Measurements from ENCODE around the gene FMNL1. TPM values are rescaled to one million over a fixed set of nuclear protein-coding genes. Genes with fewer than 3 reads are reported as not detected.

The FMNL1 gene
- total RNA-seq, 2 experiments from 2014 or later, result 228 to 242 TPM

- CTCF ChIA-PET, result interaction anchor here (0.7 to 5.0 kb wide), 27 partner anchors 10 to 142 kb away, joined by 3 to 116 read pairs (median 6); partner anchors contain the start of genes ACBD4 and MAP3K14
- no peak overlapping the region for H3K4me3 Mint-ChIP-seq
- H3K27ac Mint-ChIP-seq, result no peak overlapping the region
- H3K9me3 Mint-ChIP-seq, result no peaks in the 10 kb centered on the region
- intact Hi-C loops (cut with micrococcal nuclease), result loop anchor here (1.0 kb wide), 2 partner anchors 36 to 107 kb away; no protein-coding TSS in a partner anchor
- no peak for DNase-seq
- H3K36me3 Mint-ChIP-seq (ENCODE audit: low read depth), result peaks cover 22% of the 10 kb centered on the region
- peaks cover 11% of the 10 kb centered on the region for H3K4me1 Mint-ChIP-seq (ENCODE audit: low read depth)
- H3K27me3 Mint-ChIP-seq (ENCODE audit: low read depth), result no peaks in the 10 kb centered on the region
Observed at GRCh38 chr17:45277992-45278391, 56.3 kb downstream of the FMNL1 start.

DNA sequence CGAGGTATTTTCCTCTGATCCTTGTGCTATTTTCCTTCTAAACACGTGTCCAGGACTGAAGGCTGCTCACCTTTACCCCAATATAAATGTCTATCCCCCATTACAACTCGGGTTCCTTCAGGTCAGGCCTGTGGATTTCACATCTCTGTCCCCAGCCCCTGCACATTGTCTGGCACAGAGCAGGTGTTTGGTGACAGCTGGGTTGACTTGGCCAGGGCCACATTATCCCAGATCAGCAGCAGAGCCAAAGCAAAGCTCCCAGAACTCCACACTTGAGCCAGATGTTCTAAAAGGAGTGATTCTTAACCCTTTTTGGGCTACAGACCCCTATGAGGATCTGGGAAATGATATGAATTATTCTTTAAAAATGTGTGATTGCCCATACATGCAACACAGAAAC is 58.2 kb downstream of the FMNL1 start:
- Mint-ChIP-seq H3K4me1 (ENCODE audit: low read depth) (peaks cover 14% of the 10 kb centered on the region), H3K4me3 (no peak overlapping the region), H3K27me3 (ENCODE audit: low read depth) (no peaks in the 10 kb centered on the region), H3K9me3 (no peaks in the 10 kb centered on the region), H3K27ac (no peak overlapping the region), H3K36me3 (ENCODE audit: low read depth) (peaks cover 31% of the 10 kb centered on the region)
- intact Hi-C loops (cut with micrococcal nuclease), result no loop called here
- DNase-seq, result no peak
- CTCF ChIA-PET, result interaction anchor here (0.6 to 5.0 kb wide), 2 partner anchors 90 to 108 kb away, joined by 4 to 116 read pairs; no protein-coding TSS in a partner anchor

- Mint-ChIP-seq H3K4me3 (no peak overlapping the region), H3K36me3 (ENCODE audit: low read depth) (peaks cover 45% of the 10 kb centered on the region), H3K9me3 (no peaks in the 10 kb centered on the region), H3K4me1 (ENCODE audit: low read depth) (peaks cover 6% of the 10 kb centered on the region), H3K27ac (peak overlapping the region; percentile 30), H3K27me3 (ENCODE audit: low read depth) (no peaks in the 10 kb centered on the region)
- no peak for DNase-seq
- intact Hi-C loops (cut with micrococcal nuclease), result no loop called here
- CTCF ChIA-PET, result interaction anchor here (0.6 to 2.4 kb wide), 6 partner anchors 25 to 811 kb away, joined by 3 to 12 read pairs (median 4); no protein-coding TSS in a partner anchor
Observed at GRCh38 chr17:45282683-45283644, 61.3 kb downstream of the FMNL1 start.

GRCh38 chr17:45283711-45284110 is 62.0 kb downstream of the FMNL1 start:
- DNase-seq, result no peak
- Mint-ChIP-seq H3K36me3 (ENCODE audit: low read depth) (peaks cover 45% of the 10 kb centered on the region), H3K4me1 (ENCODE audit: low read depth) (peaks cover 5% of the 10 kb centered on the region), H3K4me3 (no peak overlapping the region), H3K9me3 (no peaks in the 10 kb centered on the region), H3K27ac (peak overlapping the region; percentile 90), H3K27me3 (ENCODE audit: low read depth) (no peaks in the 10 kb centered on the region)
- CTCF ChIA-PET, result interaction anchor here (0.5 to 2.4 kb wide), 4 partner anchors 28 to 131 kb away, joined by 3 to 12 read pairs (median 6); no protein-coding TSS in a partner anchor
- intact Hi-C loops (cut with micrococcal nuclease), result loop anchor here (2.0 kb wide), 1 partner anchor 33 kb away; the partner anchor contains the start of gene MAP3K14

GRCh38 chr17:45284176-45285140 is 62.8 kb downstream of the FMNL1 start:
- H3K36me3 Mint-ChIP-seq (ENCODE audit: low read depth), result peaks cover 48% of the 10 kb centered on the region
- CTCF ChIA-PET, result interaction anchor here (0.5 to 2.4 kb wide), 7 partner anchors 18 to 131 kb away, joined by 3 to 12 read pairs (median 4); no protein-coding TSS in a partner anchor
- DNase-seq, result peak; percentile 59

DNA sequence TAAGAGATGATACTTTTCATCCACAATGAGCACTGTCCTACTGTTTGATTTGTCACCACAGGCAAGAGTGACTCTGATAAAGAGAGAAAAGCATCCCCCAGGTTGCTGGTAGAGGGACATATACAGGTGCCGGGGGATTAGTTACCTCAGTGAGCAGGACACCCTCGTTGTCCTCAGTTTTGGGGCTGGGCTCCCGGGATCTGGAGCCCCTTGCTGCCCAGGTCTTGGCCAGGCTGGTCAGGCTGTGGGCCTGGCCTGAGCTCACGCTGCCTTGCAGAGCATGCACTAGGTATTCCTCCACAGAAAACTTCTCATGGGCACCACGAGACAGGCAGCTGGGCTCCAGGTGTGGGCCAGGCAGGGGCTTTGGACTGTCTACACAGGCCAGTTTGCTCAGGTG is 64.6 kb downstream of the FMNL1 start:
- Mint-ChIP-seq H3K4me3 (no peak overlapping the region), H3K4me1 (ENCODE audit: low read depth) (peaks cover 4% of the 10 kb centered on the region), H3K9me3 (no peaks in the 10 kb centered on the region), H3K27me3 (ENCODE audit: low read depth) (no peaks in the 10 kb centered on the region), H3K27ac (no peak overlapping the region), H3K36me3 (ENCODE audit: low read depth) (peaks cover 49% of the 10 kb centered on the region)
- CTCF ChIA-PET, result interaction anchor here (0.8 to 1.5 kb wide), 4 partner anchors 16 to 99 kb away, joined by 4 to 5 read pairs (median 4); no protein-coding TSS in a partner anchor
- intact Hi-C loops (cut with micrococcal nuclease), result no loop called here
- no peak for DNase-seq

More at GRCh38 chr17:45284176-45285140, 62.8 kb downstream of the FMNL1 start:
- Mint-ChIP-seq H3K27me3 (ENCODE audit: low read depth) (no peaks in the 10 kb centered on the region), H3K4me3 (no peak overlapping the region), H3K27ac (peak overlapping the region; percentile 90), H3K9me3 (no peaks in the 10 kb centered on the region), H3K4me1 (ENCODE audit: low read depth) (peaks cover 4% of the 10 kb centered on the region)
- intact Hi-C loops (cut with micrococcal nuclease), result loop anchor here (2.0 kb wide), 1 partner anchor 32 kb away; the partner anchor contains the start of gene MAP3K14

GRCh38 chr17:45287526-45288500 is 66.1 kb downstream of the FMNL1 start:
- H3K9me3 Mint-ChIP-seq, result no peaks in the 10 kb centered on the region
- CTCF ChIA-PET, result interaction anchor here (0.7 to 1.7 kb wide), 3 partner anchors 11 to 98 kb away, joined by 3 to 6 read pairs (median 5); no protein-coding TSS in a partner anchor
- no peak overlapping the region for H3K4me3 Mint-ChIP-seq
- H3K4me1 Mint-ChIP-seq (ENCODE audit: low read depth), result peaks cover 10% of the 10 kb centered on the region
- no peak for DNase-seq
- intact Hi-C loops (cut with micrococcal nuclease), result no loop called here
- H3K27me3 Mint-ChIP-seq (ENCODE audit: low read depth), result no peaks in the 10 kb centered on the region
- peaks cover 45% of the 10 kb centered on the region for H3K36me3 Mint-ChIP-seq (ENCODE audit: low read depth)
- H3K27ac Mint-ChIP-seq, result peak overlapping the region; percentile 47

DNA sequence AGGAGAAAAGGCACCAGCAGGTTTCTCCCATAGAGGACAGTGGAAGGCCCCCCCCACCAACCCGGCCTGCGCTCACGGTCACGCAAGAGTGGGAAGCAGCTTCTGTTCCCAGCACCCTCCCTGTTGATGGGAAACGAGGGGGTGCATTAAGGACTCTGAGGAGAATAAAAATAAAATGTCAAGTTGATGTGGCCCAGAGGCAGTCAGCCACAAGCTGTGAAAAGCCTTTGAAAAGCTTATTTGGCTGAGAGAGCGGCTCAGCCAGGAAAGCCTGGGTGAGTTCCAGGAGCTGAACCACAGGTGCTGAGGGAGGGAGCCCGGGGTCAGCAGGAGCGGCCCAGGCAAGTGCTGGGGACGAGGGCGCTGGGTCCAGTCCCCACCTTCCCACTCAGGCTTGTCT is 67.1 kb downstream of the FMNL1 start:
- CTCF ChIA-PET, result interaction anchor here (1.7 kb wide), 1 partner anchor 97 kb away, joined by 5 read pairs; no protein-coding TSS in a partner anchor
- Mint-ChIP-seq H3K4me3 (no peak overlapping the region), H3K27ac (no peak overlapping the region), H3K36me3 (ENCODE audit: low read depth) (peaks cover 42% of the 10 kb centered on the region), H3K9me3 (no peaks in the 10 kb centered on the region), H3K27me3 (ENCODE audit: low read depth) (no peaks in the 10 kb centered on the region), H3K4me1 (ENCODE audit: low read depth) (peaks cover 20% of the 10 kb centered on the region)
- intact Hi-C loops (cut with micrococcal nuclease), result no loop called here
- no peak for DNase-seq

DNA sequence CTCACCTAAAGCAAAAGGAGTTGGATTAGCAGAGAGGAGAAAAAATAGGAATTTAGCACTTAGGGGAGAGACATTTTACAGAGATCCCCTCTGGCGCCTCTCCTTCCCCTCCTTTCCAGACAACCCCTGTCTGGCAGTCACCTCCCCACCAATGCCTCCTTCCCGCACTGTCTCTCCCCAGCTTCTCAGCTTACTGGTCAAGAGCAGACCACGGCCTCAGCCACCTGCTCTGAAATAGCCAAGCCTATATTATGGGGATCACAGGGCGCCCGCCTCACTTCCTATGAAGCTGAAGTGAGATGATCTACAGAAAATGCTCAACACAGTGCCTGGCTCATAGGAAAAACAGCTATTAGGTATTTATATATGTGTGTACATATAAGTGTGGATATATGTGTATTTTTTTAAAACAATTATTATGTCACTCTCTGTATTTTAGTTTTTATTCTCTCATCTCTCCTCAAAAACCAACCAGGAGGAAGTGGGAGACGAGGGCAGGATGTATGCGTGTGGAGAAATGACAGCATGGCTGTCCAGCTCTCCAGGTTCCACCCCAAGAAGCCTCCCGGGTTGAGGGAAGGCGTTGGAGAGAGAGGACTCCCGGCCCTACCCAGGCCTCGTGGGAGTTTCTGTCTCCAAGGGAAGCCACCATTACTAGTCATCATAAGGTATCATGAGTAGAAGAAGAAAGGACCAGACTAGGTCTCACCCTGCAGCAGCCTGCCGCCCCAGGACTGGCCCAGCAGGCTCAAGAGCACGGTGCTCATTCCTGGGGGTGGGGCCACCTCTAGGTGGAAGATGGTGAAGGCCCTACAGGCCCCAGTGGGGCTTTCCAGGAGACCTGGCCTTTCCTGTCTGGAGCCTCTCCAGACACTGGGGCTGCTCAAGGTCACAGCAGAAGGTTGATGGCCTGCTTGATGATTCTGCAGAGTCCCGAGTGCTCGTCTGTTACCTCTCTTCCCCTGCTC is 67.9 kb downstream of the FMNL1 start:
- intact Hi-C loops (cut with micrococcal nuclease), result no loop called here
- peaks cover 35% of the 10 kb centered on the region for H3K36me3 Mint-ChIP-seq (ENCODE audit: low read depth)
- no peaks in the 10 kb centered on the region for H3K9me3 Mint-ChIP-seq
- CTCF ChIA-PET, result interaction anchor here (1.7 kb wide), 1 partner anchor 96 kb away, joined by 5 read pairs; no protein-coding TSS in a partner anchor
- peak overlapping the region; percentile 73 for H3K27ac Mint-ChIP-seq
- no peak overlapping the region for H3K4me3 Mint-ChIP-seq
- H3K27me3 Mint-ChIP-seq (ENCODE audit: low read depth), result no peaks in the 10 kb centered on the region
- H3K4me1 Mint-ChIP-seq (ENCODE audit: low read depth), result peaks cover 24% of the 10 kb centered on the region
- no peak for DNase-seq

DNA sequence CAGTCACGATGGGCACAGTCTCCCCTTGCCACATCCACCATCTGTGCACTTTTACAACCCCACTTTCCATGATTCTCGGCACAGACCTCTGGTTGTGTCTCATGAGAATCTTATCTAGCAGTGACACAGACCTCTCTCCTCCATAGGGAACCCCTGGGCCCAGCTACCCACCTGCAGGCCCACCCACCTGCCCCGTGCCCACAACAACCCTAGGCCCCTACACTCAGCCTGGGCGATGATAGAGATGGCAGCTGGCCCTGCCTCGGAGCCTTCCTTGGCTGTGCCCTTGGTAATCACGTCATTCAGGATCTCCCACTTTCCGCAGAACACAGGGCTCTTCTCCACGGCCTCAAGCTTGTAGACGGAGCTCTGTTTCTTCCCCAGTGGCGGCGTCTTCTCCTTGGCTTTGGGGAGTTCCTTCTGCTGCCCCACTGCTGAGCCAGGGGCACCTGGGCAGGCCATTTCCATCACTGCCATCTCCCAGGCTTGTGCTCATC is 68.6 kb downstream of the FMNL1 start:
- H3K4me3 Mint-ChIP-seq, result no peak overlapping the region
- CTCF ChIA-PET, result no interaction called here
- no peak for DNase-seq
- intact Hi-C loops (cut with micrococcal nuclease), result no loop called here
- H3K27me3 Mint-ChIP-seq (ENCODE audit: low read depth), result no peaks in the 10 kb centered on the region
- H3K4me1 Mint-ChIP-seq (ENCODE audit: low read depth), result peaks cover 26% of the 10 kb centered on the region
- peak overlapping the region; percentile 73 for H3K27ac Mint-ChIP-seq
- H3K9me3 Mint-ChIP-seq, result no peaks in the 10 kb centered on the region
- H3K36me3 Mint-ChIP-seq (ENCODE audit: low read depth), result peaks cover 28% of the 10 kb centered on the region

Data from activated naive CD4-positive, alpha-beta T cell treated with anti-CD3 and anti-CD28 coated beads for 36 hours (primary cell).